H1 (cell line): ENCODE measurements around the gene NKX6-1. TPM values are rescaled to one million over a fixed set of nuclear protein-coding genes. Genes with fewer than 3 reads are reported as not detected.

ENCODE experiments used
- CTCF ChIA-PET: fragments of 300-600 bp; sonication (Branson Sonifier 250); formaldehyde crosslinking; loops from one replicate; lab custom pipeline; 2021; ENCODE audit not compliant: partially characterized antibody; lab: Charles Lee
- POLR2A ChIA-PET: fragments of 300-600 bp; sonication (Branson Sonifier 250); formaldehyde crosslinking; loops from one replicate; lab custom pipeline; 2021; ENCODE audit warnings: inconsistent platforms; ENCODE audit not compliant: partially characterized antibody; lab: Charles Lee
- DNase-seq, 2 experiments: peaks; one replicate each; pipeline versions ENCODE4 v3.0.0 to v3.0.0-alpha.2; 2010 to 2022; ENCODE audit warnings: low spot score in 2 of 2, low read depth in 1 of 2, mixed read lengths in 1 of 2
- FAIRE-seq: peaks from 2 replicates; lab custom pipeline; 2011; peaks lifted over from hg19 to GRCh38; lab: Jason Lieb, UNC
- H2AFZ ChIP-seq: 2 replicates; pipeline ENCODE4 v1.8.1; 2012; ENCODE audit warnings: low read length, inconsistent platforms
- H2AK5ac ChIP-seq: 2 replicates; pipeline ENCODE4 v1.6.1; 2013; ENCODE audit warnings: low read depth, low read length
- H2BK120ac ChIP-seq: replicated peaks from 2 replicates; pipeline ENCODE3; 2013; ENCODE audit warnings: low read depth, low read length, inconsistent platforms
- H2BK12ac ChIP-seq: 2 replicates; pipeline ENCODE4 v1.6.1; 2013; ENCODE audit warnings: low read depth, low read length
- H2BK15ac ChIP-seq: 2 replicates; pipeline ENCODE4 v1.6.1; 2013; ENCODE audit warnings: low read length
- H2BK20ac ChIP-seq: 2 replicates; pipeline ENCODE4 v1.6.1; 2013; ENCODE audit warnings: low read length
- H2BK5ac ChIP-seq: 2 replicates; pipeline ENCODE4 v1.6.1; 2013; ENCODE audit warnings: low read depth, low read length
- H3K14ac ChIP-seq: 2 replicates; pipeline ENCODE4 v1.6.1; 2013; ENCODE audit warnings: inconsistent platforms; ENCODE audit not compliant: insufficient read length
- H3K18ac ChIP-seq: 2 replicates; pipeline ENCODE4 v1.6.1; 2013; ENCODE audit warnings: low read length; ENCODE audit errors: extremely low read depth
- H3K23ac ChIP-seq: 2 replicates; pipeline ENCODE4 v1.6.1; 2013; ENCODE audit warnings: inconsistent platforms; ENCODE audit not compliant: insufficient read length
- H3K23me2 ChIP-seq: 2 replicates; pipeline ENCODE4 v1.6.1; 2013; ENCODE audit warnings: low read depth, low read length
- H3K27ac ChIP-seq: 2 replicates; pipeline ENCODE4 v1.6.1; 2011; ENCODE audit warnings: low read depth, low read length, inconsistent platforms
- H3K27me3 ChIP-seq, 4 experiments: replicated peaks in 1 of 4; 1 replicate in 1 of 4; 2 replicates in 3 of 4; pipeline versions ENCODE4 v1.6.1 to v1.8.1; 2011 to 2013; ENCODE audit warnings: low read length in 3 of 4, mild to moderate bottlenecking in 3 of 4, inconsistent platforms in 2 of 4, mixed read lengths in 2 of 4, moderate library complexity in 1 of 4; ENCODE audit not compliant: control insufficient read depth in 3 of 4, insufficient read depth in 3 of 4; ENCODE audit errors: extremely low read depth in 1 of 4
- H3K36me3 ChIP-seq, 4 experiments: 2 replicates each; pipeline versions ENCODE4 v1.6.1 to v1.8.1; 2011 to 2013; ENCODE audit warnings: mild to moderate bottlenecking in 4 of 4, low read length in 3 of 4, moderate library complexity in 2 of 4, control low read depth in 1 of 4, inconsistent platforms in 1 of 4; ENCODE audit not compliant: insufficient read depth in 4 of 4, control insufficient read depth in 2 of 4
- H3K4ac ChIP-seq: replicated peaks from 2 replicates; pipeline ENCODE3; 2013; ENCODE audit warnings: low read length, low read depth, mixed read lengths, inconsistent platforms; ENCODE audit not compliant: insufficient read length
- H3K4me1 ChIP-seq, 4 experiments: replicated peaks in 1 of 4; 1 replicate in 1 of 4; 2 replicates in 3 of 4; pipeline versions ENCODE4 v1.6.1 to v1.8.1; 2011 to 2013; ENCODE audit warnings: low read length in 3 of 4, inconsistent platforms in 2 of 4, mixed read lengths in 1 of 4; ENCODE audit not compliant: insufficient read depth in 4 of 4, control insufficient read depth in 3 of 4
- H3K4me2 ChIP-seq, 2 experiments: 2 replicates each; pipeline versions ENCODE4 v1.6.1 to v1.8.1; 2011 to 2013; ENCODE audit warnings: low read depth in 2 of 2, low read length in 2 of 2, control low read depth in 1 of 2, inconsistent platforms in 1 of 2, mild to moderate bottlenecking in 1 of 2; ENCODE audit not compliant: insufficient read depth in 1 of 2
- H3K4me3 ChIP-seq, 4 experiments: fragments of 200-600, 300-600 bp in 1 of 4; sonication (generic), shearing (Covaris generic), sonication (Bioruptor Twin) in 1 of 4; 2 replicates each; pipeline versions ENCODE4 v1.5.1 to v1.8.1; 2011 to 2016; ENCODE audit warnings: low read length in 4 of 4, low read depth in 3 of 4, control low read depth in 2 of 4, inconsistent platforms in 2 of 4, mild to moderate bottlenecking in 2 of 4, mixed read lengths in 1 of 4, moderate library complexity in 1 of 4; ENCODE audit not compliant: insufficient read depth in 2 of 4; ENCODE audit errors: extremely low read depth in 1 of 4
- H3K56ac ChIP-seq: replicated peaks from 2 replicates; pipeline ENCODE3; 2013; ENCODE audit warnings: low read depth, mild to moderate bottlenecking, mixed read lengths, low read length, inconsistent platforms; ENCODE audit not compliant: insufficient read length
- H3K79me1 ChIP-seq: 2 replicates; pipeline ENCODE4 v1.6.1; 2013; ENCODE audit warnings: low read depth, low read length, control low read depth
- H3K79me2 ChIP-seq, 2 experiments: 2 replicates each; pipeline versions ENCODE4 v1.6.1 to v1.8.1; 2012 to 2013; ENCODE audit warnings: low read length in 2 of 2, mild to moderate bottlenecking in 2 of 2, inconsistent platforms in 1 of 2; ENCODE audit not compliant: insufficient read depth in 2 of 2, control insufficient read depth in 1 of 2
- H3K9ac ChIP-seq, 4 experiments: replicated peaks in 1 of 4; 1 replicate in 1 of 4; 2 replicates in 3 of 4; pipeline versions ENCODE4 v1.6.1 to v1.8.1; 2011 to 2013; ENCODE audit warnings: low read depth in 3 of 4, low read length in 3 of 4, control low read depth in 2 of 4, mild to moderate bottlenecking in 2 of 4, moderate library complexity in 2 of 4, inconsistent platforms in 1 of 4; ENCODE audit errors: extremely low read depth in 1 of 4
- H3K9me3 ChIP-seq, 2 experiments: 2 replicates each; pipeline versions ENCODE4 v1.6.1 to v1.8.1; 2012 to 2013; ENCODE audit warnings: mild to moderate bottlenecking in 2 of 2, moderate library complexity in 2 of 2, control low read depth in 1 of 2, inconsistent platforms in 1 of 2, low read depth in 1 of 2, low read length in 1 of 2, mixed read lengths in 1 of 2; ENCODE audit not compliant: insufficient read depth in 2 of 2
- H4K20me1 ChIP-seq, 2 experiments: replicated peaks in 1 of 2; 2 replicates each; pipeline versions ENCODE3 to v1.8.1; 2011 to 2013; ENCODE audit warnings: inconsistent platforms in 2 of 2, low read length in 2 of 2, mild to moderate bottlenecking in 1 of 2; ENCODE audit not compliant: insufficient read depth in 2 of 2, control insufficient read depth in 1 of 2
- H4K5ac ChIP-seq: 2 replicates; pipeline ENCODE4 v1.6.1; 2013; ENCODE audit warnings: low read length, low read depth, mixed read lengths, inconsistent platforms; ENCODE audit not compliant: insufficient read length
- H4K8ac ChIP-seq: 2 replicates; pipeline ENCODE4 v1.8.0; 2013; ENCODE audit warnings: mild to moderate bottlenecking, moderate library complexity, low read length, inconsistent platforms; ENCODE audit not compliant: insufficient read depth; ENCODE audit errors: extremely low read depth
- H4K91ac ChIP-seq: replicated peaks from 2 replicates; pipeline ENCODE3; 2013; ENCODE audit warnings: low read length, mixed read lengths, inconsistent platforms; ENCODE audit not compliant: insufficient read length
- CEBPB ChIP-seq: IDR thresholded peaks from 2 replicates; pipeline ENCODE4 v1.6.1; 2012; ENCODE audit warnings: low read depth, low read length
- CREB1 ChIP-seq: IDR thresholded peaks from 2 replicates; pipeline ENCODE4 v1.6.1; 2012; ENCODE audit warnings: inconsistent platforms
- EGR1 ChIP-seq: IDR thresholded peaks from 2 replicates; pipeline ENCODE4 v1.6.1; 2011; ENCODE audit warnings: low read depth, low read length, borderline replicate concordance
- EZH2 ChIP-seq: fragments of 200-600 bp; sonication (generic); IDR thresholded peaks from 2 replicates; pipeline ENCODE4 v1.7.1; 2012; ENCODE audit warnings: low read depth, mild to moderate bottlenecking, moderate library complexity, low read length, inconsistent platforms; ENCODE audit not compliant: severe bottlenecking
- HDAC6 ChIP-seq: IDR thresholded peaks from one replicate; pipeline ENCODE4 v1.7.1; 2012; ENCODE audit warnings: low read depth, mild to moderate bottlenecking, inconsistent platforms, low read length, moderate library complexity
- KDM1A ChIP-seq: fragments of 200-600, 300-600 bp; sonication (generic); IDR thresholded peaks from 2 replicates; pipeline ENCODE4 v1.7.1; 2016; ENCODE audit warnings: mild to moderate bottlenecking, low read length, borderline replicate concordance
- KDM5A ChIP-seq: fragments of 200-600 bp; IDR thresholded peaks from 2 replicates; pipeline ENCODE4 v1.7.1; 2012; ENCODE audit warnings: mild to moderate bottlenecking, low read length, inconsistent platforms, mixed read lengths
- NANOG ChIP-seq: IDR thresholded peaks from 2 replicates; pipeline ENCODE4 v1.6.1; 2011; ENCODE audit warnings: low read length, low read depth, mild to moderate bottlenecking, inconsistent platforms; ENCODE audit not compliant: insufficient read depth, poor library complexity, severe bottlenecking
- NRF1 ChIP-seq: IDR thresholded peaks from 2 replicates; pipeline ENCODE4 v1.6.1; 2011; ENCODE audit warnings: mild to moderate bottlenecking, low read depth, low read length, improper control_type of control experiment
- RBBP5 ChIP-seq: IDR thresholded peaks from 2 replicates; pipeline ENCODE4 v1.7.1; 2012; ENCODE audit warnings: low read depth, mild to moderate bottlenecking, inconsistent platforms, low read length, moderate library complexity, borderline replicate concordance
- RNF2 ChIP-seq: fragments of 200-900, 300-1000 bp; sonication (generic); IDR thresholded peaks from 2 replicates; pipeline ENCODE4 v1.7.1; 2016; ENCODE audit warnings: borderline replicate concordance, low read depth, mild to moderate bottlenecking, antibody characterized with exemption, low read length; ENCODE audit not compliant: poor library complexity, severe bottlenecking; ENCODE audit errors: missing control alignments
- SRF ChIP-seq: IDR thresholded peaks from 2 replicates; pipeline ENCODE4 v1.6.1; 2011; ENCODE audit warnings: mild to moderate bottlenecking, low read depth, low read length, moderate library complexity
- TBP ChIP-seq: IDR thresholded peaks from 2 replicates; pipeline ENCODE4 v1.6.1; 2011; ENCODE audit warnings: low read depth, low read length, improper control_type of control experiment
- TCF12 ChIP-seq: IDR thresholded peaks from 2 replicates; pipeline ENCODE4 v1.6.1; 2011; ENCODE audit warnings: low read depth, mild to moderate bottlenecking, low read length
- WGBS, 2 experiments: shearing (Covaris generic) in 1 of 2; methylation state at CpG; one replicate each; pipeline versions ENCODE4 v1.1.6 to v1.1.7; 2013 to 2015; ENCODE audit warnings: low lambda C conversion rate in 2 of 2, mixed read lengths in 2 of 2, inconsistent platforms in 1 of 2, low coverage in 1 of 2, missing lambda C conversion rate in 1 of 2; ENCODE audit not compliant: insufficient replicate concordance in 2 of 2, insufficient coverage in 1 of 2, insufficient read length in 1 of 2; ENCODE audit errors: extremely low coverage in 1 of 2, missing lambda C conversion rate in 1 of 2; 5-methylcytosine and 5-hydroxymethylcytosine counted together
- polyA plus RNA-seq, 7 experiments: library from polyadenylated mRNA; depleted of rRNA in 3 of 7; stranded (reverse) in 5 of 7; unstranded in 2 of 7; fragments of >200 nt in 5 of 7; fragments of 200-250 nt in 2 of 7; gene quantifications; 1 replicate in 5 of 7; 2 replicates in 1 of 7; 4 replicates in 1 of 7; pipeline versions ENCODE4 v1.2.1 to v1.2.3, GENCODE V29; 2011 to 2013; ENCODE audit warnings: missing spikeins in 2 of 7, mixed read lengths in 2 of 7
- total RNA-seq: library from RNA; stranded (reverse); fragmentation: NEBNext Ultra II Directional; extraction: Animal tissue kit (Norgen Biotek cat#: 25700); gene quantifications from 2 replicates; pipeline ENCODE4 v1.2.1, GENCODE V29; 2021

NKX6-1 gene
- total and polyA plus RNA-seq, 2 of the 8 experiments (the other 6 are each of a cell fraction or from before 2014, with no cell fraction given) = 0.03 to 0.45 TPM

GRCh38 chr4:84499624-84499982 is 511 bp upstream of the NKX6-1 start:
- H4K91ac ChIP-seq = no peak overlapping the region
- no peak overlapping the region for H2AFZ ChIP-seq
- no peaks in the 10 kb centered on the region for H3K79me1 ChIP-seq
- FAIRE-seq (no peak), DNase-seq (no peak)
- no peak overlapping the region for H4K8ac ChIP-seq
- no peak overlapping the region for H3K27ac ChIP-seq
- no peak overlapping the region for H2AK5ac ChIP-seq
- H2BK12ac ChIP-seq = no peak overlapping the region
- peaks cover 8 to 50% (median 30%) of the 10 kb centered on the region in 4 experiments for H3K4me1 ChIP-seq
- H3K36me3 ChIP-seq = peaks cover 0 to 11% (median 0%) of the 10 kb centered on the region in 4 experiments; a peak in 1 of 8 replicates
- no peak overlapping the region for H4K5ac ChIP-seq
- H2BK5ac ChIP-seq = no peak overlapping the region
- H3K23ac ChIP-seq = no peak overlapping the region
- no peak overlapping the region for H2BK20ac ChIP-seq
- 4% methylated on average over 10 of the region's 11 CpGs; no CpG with 5 or more reads in 1 of the 2 experiments for WGBS, 2 experiments
- H3K9me3 ChIP-seq = no peaks in the 10 kb centered on the region
- H3K79me2 ChIP-seq = no peaks in the 10 kb centered on the region
- H3K56ac ChIP-seq = no peak overlapping the region
- ChIA-PET POLR2A (interaction anchor here (0.8 to 1.5 kb wide), 2 partner anchors 12 to 18 kb away, joined by 5 read pairs; no protein-coding TSS in a partner anchor), CTCF (interaction anchor here (0.8 to 5.6 kb wide), 7 partner anchors 10 to 271 kb away, joined by 3 to 83 read pairs (median 4); no protein-coding TSS in a partner anchor)
- H3K14ac ChIP-seq = no peak overlapping the region
- no peak overlapping the region for H3K4ac ChIP-seq
- H4K20me1 ChIP-seq = peaks cover 11 to 22% of the 10 kb centered on the region in 2 experiments
- H3K18ac ChIP-seq = no peak overlapping the region
- H3K4me2 ChIP-seq = peak overlapping the region; percentile 81 to 87
- H2BK120ac ChIP-seq = no peak overlapping the region
- peaks cover 30% of the 10 kb centered on the region; the same call in 1 of the 2 replicates for H3K23me2 ChIP-seq
- peaks cover 77 to 93% (median 87%) of the 10 kb centered on the region in 4 experiments for H3K27me3 ChIP-seq
- peak overlapping the region; percentile 33 to 65 (median 46); a peak in 7 of 8 replicates for H3K4me3 ChIP-seq
- H3K9ac ChIP-seq = no peak overlapping the region
- no peak overlapping the region for H2BK15ac ChIP-seq
- TF ChIP-seq HDAC6 = no peak
- TF ChIP-seq NANOG = no peak
- TF ChIP-seq RBBP5 = no peak
- no peak for TF ChIP-seq EZH2
- no peak for TF ChIP-seq KDM1A
- TF ChIP-seq CEBPB = no peak
- TF ChIP-seq SRF = no peak
- no peak for TF ChIP-seq TBP
- peak; percentile 44; the same call in 1 of the 2 replicates for TF ChIP-seq CREB1
- TF ChIP-seq EGR1 = no peak
- TF ChIP-seq KDM5A = no peak
- TF ChIP-seq RNF2 = no peak
- TF ChIP-seq TCF12 = no peak
- no peak for TF ChIP-seq NRF1
